ENCODE results near the gene MFNG.
A peak's percentile ranks its signal among the peaks of the same experiment; 100 is the strongest.

Gene MFNG

GRCh38 chr22:37514526-37515051 is 28.4 kb upstream of the MFNG start:
- no peak for DNase-seq (ENCODE audit: low read depth in 2 of 2)

DNA sequence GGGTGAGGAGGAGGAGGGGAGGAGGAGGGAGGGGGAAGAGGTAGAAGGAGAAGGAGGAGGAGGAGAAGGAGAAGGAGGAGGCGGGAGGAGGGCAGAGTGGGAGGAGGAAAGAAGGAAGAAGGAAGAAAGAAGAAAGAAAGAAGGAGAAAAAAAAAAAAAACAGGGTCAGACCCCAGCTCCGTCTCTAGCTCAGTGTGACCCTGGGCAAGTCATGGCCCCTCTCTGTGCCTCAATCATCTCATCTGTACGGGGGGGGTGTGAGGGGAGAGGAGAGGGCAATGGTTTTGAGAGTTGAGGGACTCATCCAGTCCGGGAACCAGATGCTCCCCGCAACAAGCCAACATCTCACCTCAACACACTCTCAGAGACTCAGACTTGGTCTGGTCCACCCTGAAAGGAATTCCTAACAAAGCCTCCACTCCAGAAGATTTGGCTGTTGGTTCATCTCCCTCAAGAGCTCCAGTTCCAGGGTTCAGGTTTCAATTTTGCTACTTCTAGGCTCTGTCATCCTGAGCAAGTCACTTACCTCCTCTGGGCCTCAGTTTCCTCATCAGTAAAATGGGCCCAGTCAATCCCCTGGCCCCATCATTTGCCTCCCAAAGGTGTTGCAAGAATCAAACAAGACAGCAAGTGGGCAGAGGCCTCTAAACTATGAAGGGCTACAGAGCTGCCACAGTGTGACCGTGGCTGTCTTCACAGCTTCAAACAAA is 25.4 kb upstream of the MFNG start:
- no peak for DNase-seq (ENCODE audit: low read depth in 2 of 2)

GRCh38 chr22:37510091-37510490 is 23.9 kb upstream of the MFNG start:
- DNase-seq (ENCODE audit: low read depth in 2 of 2): no peak

GRCh38 chr22:37509059-37509860 is 23.1 kb upstream of the MFNG start:
- no peak for DNase-seq (ENCODE audit: low read depth in 2 of 2)

- DNase-seq (ENCODE audit: low read depth in 2 of 2): no peak
Observed at GRCh38 chr22:37508431-37508992, 22.3 kb upstream of the MFNG start.

DNA sequence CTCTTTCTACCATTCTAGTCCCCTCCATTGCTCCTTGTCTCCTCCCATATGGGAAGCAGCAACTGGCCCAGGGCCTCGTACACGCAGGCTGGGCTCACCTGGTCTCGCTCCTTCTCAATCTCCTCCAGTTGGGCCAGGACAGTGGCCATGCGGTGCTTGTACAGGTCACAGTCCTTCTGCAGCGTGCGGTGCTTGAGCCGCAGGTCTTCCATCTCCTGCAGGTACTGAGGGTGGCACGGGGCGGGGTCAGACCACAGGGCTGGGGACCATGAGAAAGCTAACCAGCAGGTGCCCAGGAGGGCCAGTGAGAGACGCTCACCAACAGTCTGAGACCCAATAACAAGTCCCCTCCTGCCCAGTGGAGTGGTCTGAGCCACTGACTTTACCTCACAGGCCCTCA is 21.5 kb upstream of the MFNG start:
- DNase-seq (ENCODE audit: low read depth in 2 of 2): no peak

- DNase-seq (ENCODE audit: low read depth in 2 of 2): no peak
Observed at GRCh38 chr22:37505989-37506388, 19.8 kb upstream of the MFNG start.

- no peak for DNase-seq (ENCODE audit: low read depth in 2 of 2)
Observed at GRCh38 chr22:37505565-37505964, 19.4 kb upstream of the MFNG start.

DNA sequence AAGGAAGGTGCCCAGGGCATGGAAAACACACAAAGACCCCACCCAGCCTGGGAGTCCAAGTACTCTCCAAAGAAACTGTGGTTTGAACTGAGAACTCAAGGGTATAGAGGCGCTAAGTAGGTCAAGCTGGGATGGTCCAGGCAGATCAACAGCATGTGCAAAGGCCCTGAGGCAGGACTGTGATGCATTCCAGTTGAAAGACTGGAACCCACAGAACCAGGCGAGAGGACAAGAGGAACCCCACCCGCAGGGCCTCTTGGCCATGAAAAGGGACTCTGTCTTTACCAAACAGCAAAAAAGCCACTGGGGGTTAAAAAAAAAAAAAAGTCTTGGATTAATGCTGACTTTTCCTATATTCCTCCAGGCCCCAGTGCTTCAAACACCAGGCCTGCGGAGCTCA is 18.8 kb upstream of the MFNG start:
- no peak for DNase-seq (ENCODE audit: low read depth in 2 of 2)

- DNase-seq (ENCODE audit: low read depth in 2 of 2): no peak
Observed at GRCh38 chr22:37503850-37504249, 17.7 kb upstream of the MFNG start.

GRCh38 chr22:37503183-37503683 is 17.0 kb upstream of the MFNG start:
- no peak for DNase-seq (ENCODE audit: low read depth in 2 of 2)

DNA sequence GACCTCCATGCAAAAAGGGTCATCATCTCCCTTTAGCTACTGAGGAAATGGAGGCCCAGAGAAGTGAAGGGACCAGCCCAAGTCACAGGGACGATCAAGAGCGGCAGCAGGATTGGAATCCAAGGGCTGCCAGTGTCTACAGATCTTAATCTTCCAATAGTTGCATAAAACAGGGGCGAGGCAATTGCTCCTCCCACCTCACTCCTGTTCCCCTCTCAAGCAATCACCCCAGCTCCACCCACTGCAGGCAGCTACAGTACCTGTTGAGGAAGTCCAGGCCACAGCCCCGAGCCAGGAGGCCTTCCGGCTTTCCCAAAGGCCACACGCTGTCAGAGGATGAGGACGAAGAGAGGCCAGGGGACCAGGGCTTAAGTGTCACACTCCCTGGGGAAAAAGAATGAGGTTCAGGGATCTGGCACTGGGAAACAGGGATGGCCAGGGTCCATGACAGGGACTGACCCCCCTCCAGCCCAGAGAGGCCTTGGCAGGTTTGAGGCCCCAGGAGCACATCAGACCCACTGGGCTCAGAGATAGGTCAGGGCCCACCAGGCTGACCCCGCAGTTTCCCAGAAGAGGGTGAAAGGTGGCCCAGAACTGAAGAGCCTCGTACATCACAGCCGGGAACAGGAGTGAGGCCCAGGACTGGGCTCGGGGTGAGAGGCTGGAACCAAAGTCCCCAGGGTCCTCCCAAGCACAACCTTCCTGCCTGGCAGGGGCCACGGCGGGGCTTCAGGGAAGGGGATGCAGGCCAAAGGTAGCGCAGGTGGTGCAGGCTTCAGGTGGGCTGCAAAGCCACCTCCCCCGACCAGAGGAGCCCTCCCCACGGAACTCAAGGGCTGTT is 16.4 kb upstream of the MFNG start:
- no peak for DNase-seq (ENCODE audit: low read depth in 2 of 2)

- peak; percentile 20 to 39 for DNase-seq (ENCODE audit: low read depth in 2 of 2)
Observed at GRCh38 chr22:37501610-37502341, 15.6 kb upstream of the MFNG start.

- DNase-seq (ENCODE audit: low read depth in 2 of 2): no peak
Observed at GRCh38 chr22:37500745-37501609, 14.8 kb upstream of the MFNG start.

GRCh38 chr22:37499789-37500540 is 13.8 kb upstream of the MFNG start:
- no peak for DNase-seq (ENCODE audit: low read depth in 2 of 2)

- no peak for DNase-seq (ENCODE audit: low read depth in 2 of 2)
Observed at GRCh38 chr22:37499027-37499707, 13.0 kb upstream of the MFNG start.

- no peak for DNase-seq (ENCODE audit: low read depth in 2 of 2)
Observed at GRCh38 chr22:37498289-37498909, 12.2 kb upstream of the MFNG start.

DNA sequence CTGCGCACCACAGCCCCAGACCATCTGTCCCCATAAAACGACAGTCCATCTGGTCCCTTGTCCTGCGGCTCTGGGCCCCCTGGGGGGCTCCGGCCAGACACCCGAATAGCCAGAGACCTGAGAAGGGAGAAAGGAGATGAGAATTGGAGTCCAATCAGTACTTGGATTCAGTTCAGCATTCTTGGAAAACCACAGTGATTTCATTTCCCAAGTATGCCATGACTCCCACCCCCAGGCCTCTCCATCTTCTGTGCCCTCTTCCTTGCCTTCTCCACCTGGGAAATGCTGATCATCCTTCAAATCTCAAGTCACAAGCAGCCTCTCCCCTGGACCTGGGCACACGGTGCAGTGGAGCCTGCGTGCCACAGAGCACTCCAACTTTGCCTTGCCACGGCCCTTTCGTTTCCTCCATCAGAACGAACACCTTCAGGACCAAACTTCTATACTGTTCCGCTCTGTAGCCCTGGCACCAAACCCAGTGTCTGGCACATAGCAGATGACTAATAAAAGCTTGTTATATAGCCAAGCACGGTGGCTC is 10.9 kb upstream of the MFNG start:
- peak; percentile 84 to 86 for DNase-seq (ENCODE audit: low read depth in 2 of 2)
